Caco-2 (cell line): ENCODE measurements around the gene SKA1. TPM values are rescaled to one million over a fixed set of nuclear protein-coding genes. Genes with fewer than 3 reads are reported as not detected.

Source experiments
- BruUV-seq: library from RNA; stranded (reverse); fragments of 400-500 nt; replicated peaks from 2 replicates; lab custom pipeline; 2021; lab: Mats Ljungman, UMichigan
- CTCF ChIA-PET: fragments of 300-600 bp; sonication (Branson Sonifier 250); formaldehyde crosslinking; loops from one replicate; lab custom pipeline; 2022; ENCODE audit warnings: antibody characterized with exemption; lab: Charles Lee
- POLR2A ChIA-PET: fragments of 300-600 bp; sonication (Branson Sonifier 250); formaldehyde crosslinking; loops from one replicate; lab custom pipeline; 2022; ENCODE audit warnings: antibody characterized with exemption; lab: Charles Lee
- DNase-seq, 2 experiments: peaks; one replicate each; pipeline versions ENCODE4 v3.0.0 to v3.0.0-alpha.2; 2020 to 2022
- H3K27me3 ChIP-seq: replicated peaks from 2 replicates; pipeline ENCODE4 v1.6.0; 2011; ENCODE audit warnings: low read length; ENCODE audit not compliant: control insufficient read depth, insufficient read depth
- H3K36me3 ChIP-seq: 2 replicates; pipeline ENCODE4 v1.5.1; 2011; ENCODE audit warnings: low read length; ENCODE audit not compliant: control insufficient read depth, insufficient read depth
- H3K4me1 ChIP-seq: fragments of 250-450 bp; sonication (Bioruptor Pico); 2 replicates; pipeline ENCODE4 v1.5.1; 2020; ENCODE audit warnings: mild to moderate bottlenecking
- H3K4me3 ChIP-seq: 2 replicates; pipeline ENCODE4 v1.5.1; 2011; ENCODE audit warnings: low read depth, mild to moderate bottlenecking, control low read depth, low read length
- H3K9me3 ChIP-seq: fragments of 250-450 bp; sonication (Bioruptor Pico); 2 replicates; pipeline ENCODE4 v1.5.1; 2020; ENCODE audit warnings: mild to moderate bottlenecking, moderate library complexity
- H3K27ac Mint-ChIP-seq: one replicate; pipeline ENCODE4 v1.8.0; 2022; ENCODE audit warnings: mixed read lengths; ENCODE audit not compliant: unreplicated experiment
- H3K27me3 Mint-ChIP-seq: one replicate; pipeline ENCODE4 v1.8.0; 2022; ENCODE audit warnings: mixed read lengths; ENCODE audit not compliant: insufficient read depth, unreplicated experiment
- H3K36me3 Mint-ChIP-seq: one replicate; pipeline ENCODE4 v1.8.0; 2022; ENCODE audit warnings: mild to moderate bottlenecking, mixed read lengths; ENCODE audit not compliant: insufficient read depth, unreplicated experiment
- H3K4me1 Mint-ChIP-seq: one replicate; pipeline ENCODE4 v1.8.0; 2022; ENCODE audit warnings: low read depth, mixed read lengths; ENCODE audit not compliant: unreplicated experiment
- H3K4me3 Mint-ChIP-seq: one replicate; pipeline ENCODE4 v1.8.0; 2022; ENCODE audit warnings: mild to moderate bottlenecking, moderate library complexity, mixed read lengths; ENCODE audit not compliant: unreplicated experiment
- H3K9me3 Mint-ChIP-seq: one replicate; pipeline ENCODE4 v1.8.0; 2022; ENCODE audit warnings: mixed read lengths; ENCODE audit not compliant: unreplicated experiment
- intact Hi-C: fragments of 100-400 bp; cut with micrococcal nuclease; formaldehyde crosslinking; loops from one replicate; pipeline ENCODE4 v1.10.0; 2022; ENCODE audit not compliant: unreplicated experiment
- total RNA-seq: library from RNA; stranded (reverse); gene quantifications from 2 replicates; pipeline ENCODE4 v1.2.3, GENCODE V29; 2022
- TF ChIP-seq, protein P1 (sequence below), 2 experiments: fragments of 200-600 bp in 1 of 2; IDR thresholded peaks; 1 replicate in 1 of 2; 2 replicates in 1 of 2; pipeline versions ENCODE4 v1.5.1 to v1.8.0; 2011 to 2022; ENCODE audit warnings: antibody characterized with exemption in 1 of 2, control low read depth in 1 of 2, inconsistent platforms in 1 of 2, low read depth in 1 of 2, low read length in 1 of 2, mild to moderate bottlenecking in 1 of 2, moderate library complexity in 1 of 2; ENCODE audit not compliant: insufficient read depth in 1 of 2, severe bottlenecking in 1 of 2, unreplicated experiment in 1 of 2

Gene SKA1
- total RNA-seq, 1 experiment from 2014 or later, result 32.4 TPM

- H3K36me3 ChIP-seq, result no peaks in the 10 kb centered on the region
- no peak for DNase-seq
- no peaks in the 10 kb centered on the region for H3K27me3 ChIP-seq
- Mint-ChIP-seq H3K9me3 (peaks cover 21% of the 10 kb centered on the region), H3K27ac (no peak overlapping the region), H3K27me3 (no peaks in the 10 kb centered on the region), H3K4me1 (no peaks in the 10 kb centered on the region), H3K36me3 (peaks cover 12% of the 10 kb centered on the region), H3K4me3 (no peak overlapping the region)
- H3K9me3 ChIP-seq, result peaks cover 6% of the 10 kb centered on the region; the same call in 1 of the 2 replicates
- no peaks in the 10 kb centered on the region for H3K4me1 ChIP-seq
- no peak overlapping the region for H3K4me3 ChIP-seq
- BruUV-seq, result no TSS peak
- POLR2A ChIA-PET, result no interaction called here
- CTCF ChIA-PET, result no interaction called here
- TF ChIP-seq, protein P1, sequence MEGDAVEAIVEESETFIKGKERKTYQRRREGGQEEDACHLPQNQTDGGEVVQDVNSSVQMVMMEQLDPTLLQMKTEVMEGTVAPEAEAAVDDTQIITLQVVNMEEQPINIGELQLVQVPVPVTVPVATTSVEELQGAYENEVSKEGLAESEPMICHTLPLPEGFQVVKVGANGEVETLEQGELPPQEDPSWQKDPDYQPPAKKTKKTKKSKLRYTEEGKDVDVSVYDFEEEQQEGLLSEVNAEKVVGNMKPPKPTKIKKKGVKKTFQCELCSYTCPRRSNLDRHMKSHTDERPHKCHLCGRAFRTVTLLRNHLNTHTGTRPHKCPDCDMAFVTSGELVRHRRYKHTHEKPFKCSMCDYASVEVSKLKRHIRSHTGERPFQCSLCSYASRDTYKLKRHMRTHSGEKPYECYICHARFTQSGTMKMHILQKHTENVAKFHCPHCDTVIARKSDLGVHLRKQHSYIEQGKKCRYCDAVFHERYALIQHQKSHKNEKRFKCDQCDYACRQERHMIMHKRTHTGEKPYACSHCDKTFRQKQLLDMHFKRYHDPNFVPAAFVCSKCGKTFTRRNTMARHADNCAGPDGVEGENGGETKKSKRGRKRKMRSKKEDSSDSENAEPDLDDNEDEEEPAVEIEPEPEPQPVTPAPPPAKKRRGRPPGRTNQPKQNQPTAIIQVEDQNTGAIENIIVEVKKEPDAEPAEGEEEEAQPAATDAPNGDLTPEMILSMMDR (IDR thresholded peaks at IDR 0.05; ENCODE audit: insufficient read depth in 1 of 2, low read depth in 1 of 2, low read length in 1 of 2, severe bottlenecking in 1 of 2, unreplicated experiment in 1 of 2), result no peak
- intact Hi-C loops, result no loop called here
Measured at GRCh38 chr18:50422286-50422898, 47.5 kb downstream of the SKA1 start.

GRCh38 chr18:50424877-50425690, 50.2 kb downstream of the SKA1 start:
- no peaks in the 10 kb centered on the region for H3K4me1 Mint-ChIP-seq
- Histone ChIP-seq H3K36me3 (no peaks in the 10 kb centered on the region), H3K9me3 (peaks cover 6% of the 10 kb centered on the region; the same call in 1 of the 2 replicates), H3K27me3 (no peaks in the 10 kb centered on the region), H3K4me3 (no peak overlapping the region), H3K4me1 (no peaks in the 10 kb centered on the region)
- no peaks in the 10 kb centered on the region for H3K27me3 Mint-ChIP-seq
- CTCF ChIA-PET, result no interaction called here
- no peak overlapping the region for H3K4me3 Mint-ChIP-seq
- DNase-seq, result peak; percentile 34 to 56
- intact Hi-C loops, result loop anchor here (5.0 kb wide), 1 partner anchor 138 kb away; the partner anchor contains the start of gene CXXC1
- peaks cover 7% of the 10 kb centered on the region for H3K36me3 Mint-ChIP-seq
- POLR2A ChIA-PET, result no interaction called here
- peaks cover 10% of the 10 kb centered on the region for H3K9me3 Mint-ChIP-seq
- TF ChIP-seq, protein P1 (IDR thresholded peaks at IDR 0.05; ENCODE audit: insufficient read depth in 1 of 2, low read depth in 1 of 2, low read length in 1 of 2, severe bottlenecking in 1 of 2, unreplicated experiment in 1 of 2), result no peak
- peak overlapping the region; percentile 78 for H3K27ac Mint-ChIP-seq
- BruUV-seq, result no TSS peak

DNA sequence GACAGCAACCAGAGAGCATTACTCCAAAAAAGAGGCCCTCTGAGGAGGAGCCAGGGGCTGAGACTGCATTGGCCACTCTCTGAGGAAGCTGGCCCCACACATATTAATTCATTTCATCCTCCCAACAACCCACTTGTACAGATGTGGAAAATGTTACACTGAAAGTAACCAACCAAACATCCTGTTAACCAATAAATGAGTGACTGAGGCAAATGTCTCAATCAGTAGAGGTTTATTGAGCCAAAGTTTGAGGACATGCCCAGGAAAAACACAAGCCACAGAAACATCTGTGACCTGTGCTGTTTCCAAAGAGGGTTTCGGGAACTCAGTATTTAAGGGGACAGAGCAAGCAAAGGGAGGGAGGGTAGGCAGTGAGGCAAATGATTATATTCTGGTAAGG, 53.0 kb downstream of the SKA1 start:
- Histone ChIP-seq H3K9me3 (peaks cover 6% of the 10 kb centered on the region; the same call in 1 of the 2 replicates), H3K36me3 (no peaks in the 10 kb centered on the region), H3K4me1 (no peaks in the 10 kb centered on the region), H3K27me3 (no peaks in the 10 kb centered on the region), H3K4me3 (no peak overlapping the region)
- no TSS peak for BruUV-seq
- H3K27me3 Mint-ChIP-seq, result no peaks in the 10 kb centered on the region
- no peak for DNase-seq
- no peak overlapping the region for H3K27ac Mint-ChIP-seq
- H3K4me1 Mint-ChIP-seq, result no peaks in the 10 kb centered on the region
- H3K4me3 Mint-ChIP-seq, result no peak overlapping the region
- peaks cover 6% of the 10 kb centered on the region for H3K9me3 Mint-ChIP-seq
- H3K36me3 Mint-ChIP-seq, result peaks cover 7% of the 10 kb centered on the region
- TF ChIP-seq, protein P1 (IDR thresholded peaks at IDR 0.05; ENCODE audit: insufficient read depth in 1 of 2, low read depth in 1 of 2, low read length in 1 of 2, severe bottlenecking in 1 of 2, unreplicated experiment in 1 of 2), result no peak
- ChIA-PET CTCF (interaction anchor here (2.1 kb wide), 1 partner anchor 71 kb away, joined by 11 read pairs; no protein-coding TSS in a partner anchor), POLR2A (no interaction called here)
- intact Hi-C loops, result loop anchor here (5.0 kb wide), 1 partner anchor 141 kb away; the partner anchor contains the start of gene CXXC1
